ENCODE measurements around the gene DEGS2. TPM values are rescaled to one million over a fixed set of nuclear protein-coding genes. Genes with fewer than 3 reads are reported as not detected.

Gene DEGS2
- total RNA-seq, 1 experiment from 2014 or later: 5.1 TPM

DNA sequence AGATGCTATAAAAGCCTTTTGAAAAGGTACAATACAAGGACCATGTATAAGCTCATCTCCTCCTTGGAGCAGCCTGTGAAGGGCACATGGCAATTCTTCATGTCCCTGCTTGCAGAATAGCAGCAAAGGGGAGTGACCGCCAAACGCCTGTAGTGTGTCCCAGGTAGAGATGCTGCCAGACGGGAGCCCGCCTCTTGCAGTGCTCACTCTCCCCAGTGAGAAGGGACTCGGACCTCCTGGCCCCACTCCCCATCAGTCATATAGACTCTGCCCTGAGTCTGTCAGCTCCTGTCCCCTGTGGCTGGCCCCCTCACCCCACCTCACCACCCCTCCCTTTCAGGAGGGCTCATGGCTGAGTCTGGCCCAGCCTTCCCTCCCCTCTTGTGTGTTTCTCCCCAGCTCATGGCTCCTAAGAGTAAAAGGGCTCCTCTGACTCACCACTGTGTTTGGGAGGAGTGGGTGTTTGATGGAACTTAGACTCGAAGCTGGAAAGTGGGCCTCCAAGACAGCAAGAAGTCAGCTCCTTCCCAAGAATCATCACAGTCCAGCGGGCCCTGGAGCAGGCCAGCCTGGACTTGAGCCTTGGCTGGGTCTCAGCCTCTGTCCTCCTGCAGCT is 40.9 kb downstream of the DEGS2 start:
- Mint-ChIP-seq H3K4me3 (ENCODE audit: unreplicated experiment) (no peak overlapping the region), H3K9me3 (ENCODE audit: unreplicated experiment) (no peaks in the 10 kb centered on the region), H3K27me3 (ENCODE audit: insufficient read depth, unreplicated experiment) (no peaks in the 10 kb centered on the region), H3K4me1 (ENCODE audit: low read depth, unreplicated experiment) (peaks cover 7% of the 10 kb centered on the region), H3K27ac (ENCODE audit: unreplicated experiment) (no peak overlapping the region), H3K36me3 (ENCODE audit: insufficient read depth, unreplicated experiment) (no peaks in the 10 kb centered on the region)
- intact Hi-C loops (cut with micrococcal nuclease; ENCODE audit: unreplicated experiment): loop anchor here (5.0 kb wide), 1 partner anchor 39 kb away; the partner anchor contains the start of gene DEGS2
- TF ChIP-seq, protein P1, sequence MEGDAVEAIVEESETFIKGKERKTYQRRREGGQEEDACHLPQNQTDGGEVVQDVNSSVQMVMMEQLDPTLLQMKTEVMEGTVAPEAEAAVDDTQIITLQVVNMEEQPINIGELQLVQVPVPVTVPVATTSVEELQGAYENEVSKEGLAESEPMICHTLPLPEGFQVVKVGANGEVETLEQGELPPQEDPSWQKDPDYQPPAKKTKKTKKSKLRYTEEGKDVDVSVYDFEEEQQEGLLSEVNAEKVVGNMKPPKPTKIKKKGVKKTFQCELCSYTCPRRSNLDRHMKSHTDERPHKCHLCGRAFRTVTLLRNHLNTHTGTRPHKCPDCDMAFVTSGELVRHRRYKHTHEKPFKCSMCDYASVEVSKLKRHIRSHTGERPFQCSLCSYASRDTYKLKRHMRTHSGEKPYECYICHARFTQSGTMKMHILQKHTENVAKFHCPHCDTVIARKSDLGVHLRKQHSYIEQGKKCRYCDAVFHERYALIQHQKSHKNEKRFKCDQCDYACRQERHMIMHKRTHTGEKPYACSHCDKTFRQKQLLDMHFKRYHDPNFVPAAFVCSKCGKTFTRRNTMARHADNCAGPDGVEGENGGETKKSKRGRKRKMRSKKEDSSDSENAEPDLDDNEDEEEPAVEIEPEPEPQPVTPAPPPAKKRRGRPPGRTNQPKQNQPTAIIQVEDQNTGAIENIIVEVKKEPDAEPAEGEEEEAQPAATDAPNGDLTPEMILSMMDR (IDR thresholded peaks at IDR 0.05; ENCODE audit: insufficient read depth in 1 of 2, low read depth in 1 of 2, low read length in 1 of 2, severe bottlenecking in 1 of 2, unreplicated experiment in 1 of 2): no peak
- no peaks in the 10 kb centered on the region for H3K9me3 ChIP-seq
- no peak overlapping the region for H3K4me3 ChIP-seq (ENCODE audit: low read depth, low read length)
- BruUV-seq (replicated peaks): no TSS peak
- no peaks in the 10 kb centered on the region for H3K36me3 ChIP-seq (ENCODE audit: control insufficient read depth, insufficient read depth, low read length)
- no peak for DNase-seq
- ChIA-PET CTCF (interaction anchor here (0.6 to 1.5 kb wide), 2 partner anchors 10 to 41 kb away, joined by 4 to 5 read pairs; partner anchors contain the start of gene DEGS2), POLR2A (no interaction called here)
- H3K4me1 ChIP-seq: no peaks in the 10 kb centered on the region
- H3K27me3 ChIP-seq (replicated peaks; ENCODE audit: control insufficient read depth, insufficient read depth, low read length): no peaks in the 10 kb centered on the region

DNA sequence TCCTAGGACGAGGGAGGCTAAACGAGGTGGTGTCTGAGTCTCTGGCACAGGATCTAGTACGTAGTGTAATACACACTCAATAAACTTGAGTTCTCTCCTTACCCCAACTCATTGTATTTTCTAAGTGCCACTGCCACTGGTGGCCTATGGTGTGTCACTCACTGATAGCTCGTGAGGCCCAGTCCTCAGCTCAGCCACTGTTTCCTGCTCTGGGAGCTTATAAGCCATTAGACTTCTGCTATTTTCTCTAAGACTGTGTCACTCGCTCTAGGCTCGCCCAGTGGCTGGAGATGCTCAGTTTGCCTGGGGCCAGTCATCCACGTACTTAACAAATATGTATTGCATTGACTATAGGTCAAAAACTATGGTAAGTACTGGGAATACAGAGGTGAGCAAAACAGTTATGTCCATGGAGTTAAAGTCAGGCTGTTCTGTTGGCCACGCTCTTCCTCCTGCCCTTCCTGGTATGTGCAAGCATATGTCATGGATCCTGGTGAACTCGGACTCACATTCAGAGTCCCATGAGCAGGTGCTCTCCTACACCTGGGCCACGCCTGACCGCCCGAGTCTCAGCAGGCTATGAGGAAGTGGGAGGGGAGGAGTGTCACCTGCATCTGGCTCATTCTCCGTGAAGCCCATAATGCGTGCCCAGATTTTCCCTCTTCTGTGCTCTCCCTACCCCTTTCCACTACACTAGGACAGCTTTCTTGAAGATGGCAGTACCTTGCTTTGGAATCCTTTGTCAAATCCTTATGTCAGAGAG is 41.6 kb downstream of the DEGS2 start:
- H3K27ac Mint-ChIP-seq (ENCODE audit: unreplicated experiment): no peak overlapping the region
- POLR2A ChIA-PET: no interaction called here
- intact Hi-C loops (cut with micrococcal nuclease; ENCODE audit: unreplicated experiment): loop anchor here (5.0 kb wide), 1 partner anchor 39 kb away; the partner anchor contains the start of gene DEGS2

DNA sequence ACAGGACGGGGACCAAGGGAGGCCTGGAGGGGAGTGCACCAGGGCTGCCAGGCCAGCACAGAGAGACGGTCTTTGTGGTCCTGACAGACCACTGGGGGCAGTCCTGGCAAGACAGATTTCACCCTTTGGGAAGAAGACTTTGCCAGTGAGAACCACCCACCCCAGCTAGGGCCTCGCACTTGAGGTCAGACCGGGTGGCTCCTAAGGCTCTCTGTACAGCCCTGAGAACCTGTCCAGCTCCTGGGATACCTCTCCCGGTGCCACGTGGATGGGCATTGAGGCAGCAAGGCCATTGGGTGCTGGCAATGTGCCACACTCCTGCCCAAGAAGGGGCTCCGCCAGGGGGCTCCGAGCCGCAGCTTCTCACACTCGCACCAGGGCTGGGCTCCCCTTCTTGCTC is 42.4 kb downstream of the DEGS2 start:
- Histone ChIP-seq H3K36me3 (ENCODE audit: control insufficient read depth, insufficient read depth, low read length) (no peaks in the 10 kb centered on the region), H3K27me3 (replicated peaks; ENCODE audit: control insufficient read depth, insufficient read depth, low read length) (no peaks in the 10 kb centered on the region), H3K4me3 (ENCODE audit: low read depth, low read length) (no peak overlapping the region), H3K4me1 (no peaks in the 10 kb centered on the region), H3K9me3 (no peaks in the 10 kb centered on the region)
- Mint-ChIP-seq H3K4me1 (ENCODE audit: low read depth, unreplicated experiment) (peaks cover 16% of the 10 kb centered on the region), H3K27ac (ENCODE audit: unreplicated experiment) (no peak overlapping the region), H3K4me3 (ENCODE audit: unreplicated experiment) (no peak overlapping the region), H3K36me3 (ENCODE audit: insufficient read depth, unreplicated experiment) (no peaks in the 10 kb centered on the region), H3K9me3 (ENCODE audit: unreplicated experiment) (no peaks in the 10 kb centered on the region), H3K27me3 (ENCODE audit: insufficient read depth, unreplicated experiment) (no peaks in the 10 kb centered on the region)
- POLR2A ChIA-PET: interaction anchor here (1.0 kb wide), 1 partner anchor 76 kb away, joined by 3 read pairs; no protein-coding TSS in a partner anchor
- TF ChIP-seq, protein P1 (IDR thresholded peaks at IDR 0.05; ENCODE audit: insufficient read depth in 1 of 2, low read depth in 1 of 2, low read length in 1 of 2, severe bottlenecking in 1 of 2, unreplicated experiment in 1 of 2): no peak
- BruUV-seq (replicated peaks): no TSS peak
- CTCF ChIA-PET: interaction anchor here (1.5 kb wide), 1 partner anchor 9 kb away, joined by 4 read pairs; no protein-coding TSS in a partner anchor
- intact Hi-C loops (cut with micrococcal nuclease; ENCODE audit: unreplicated experiment): loop anchor here (5.0 kb wide), 1 partner anchor 40 kb away; the partner anchor contains the start of gene DEGS2
- no peak for DNase-seq

More for the DNA sequence above, 41.6 kb downstream of the DEGS2 start:
- DNase-seq: no peak
- Mint-ChIP-seq H3K4me1 (ENCODE audit: low read depth, unreplicated experiment) (peaks cover 9% of the 10 kb centered on the region), H3K9me3 (ENCODE audit: unreplicated experiment) (no peaks in the 10 kb centered on the region), H3K27me3 (ENCODE audit: insufficient read depth, unreplicated experiment) (no peaks in the 10 kb centered on the region), H3K4me3 (ENCODE audit: unreplicated experiment) (no peak overlapping the region), H3K36me3 (ENCODE audit: insufficient read depth, unreplicated experiment) (no peaks in the 10 kb centered on the region)
- no peak overlapping the region for H3K4me3 ChIP-seq (ENCODE audit: low read depth, low read length)
- no peaks in the 10 kb centered on the region for H3K9me3 ChIP-seq
- TF ChIP-seq, protein P1 (IDR thresholded peaks at IDR 0.05; ENCODE audit: insufficient read depth in 1 of 2, low read depth in 1 of 2, low read length in 1 of 2, severe bottlenecking in 1 of 2, unreplicated experiment in 1 of 2): no peak
- no peaks in the 10 kb centered on the region for H3K4me1 ChIP-seq
- H3K36me3 ChIP-seq (ENCODE audit: control insufficient read depth, insufficient read depth, low read length): no peaks in the 10 kb centered on the region
- CTCF ChIA-PET: interaction anchor here (1.5 kb wide), 1 partner anchor 10 kb away, joined by 4 read pairs; no protein-coding TSS in a partner anchor
- no TSS peak for BruUV-seq (replicated peaks)
- H3K27me3 ChIP-seq (replicated peaks; ENCODE audit: control insufficient read depth, insufficient read depth, low read length): no peaks in the 10 kb centered on the region
